Glomerular visceral epithelial cell (primary cell): ENCODE measurements around the gene TP53I11.

Experiments used
- DNase-seq: peaks from one replicate; pipeline ENCODE4 v3.0.0-alpha.2; 2016; ENCODE audit errors: extremely low spot score

TP53I11 gene

GRCh38 chr11:44912270-44912987, 38.3 kb downstream of the TP53I11 start:
- DNase-seq: no peak

- peak; percentile 78 for DNase-seq
Observed at GRCh38 chr11:44911029-44911814, 39.5 kb downstream of the TP53I11 start.

DNA sequence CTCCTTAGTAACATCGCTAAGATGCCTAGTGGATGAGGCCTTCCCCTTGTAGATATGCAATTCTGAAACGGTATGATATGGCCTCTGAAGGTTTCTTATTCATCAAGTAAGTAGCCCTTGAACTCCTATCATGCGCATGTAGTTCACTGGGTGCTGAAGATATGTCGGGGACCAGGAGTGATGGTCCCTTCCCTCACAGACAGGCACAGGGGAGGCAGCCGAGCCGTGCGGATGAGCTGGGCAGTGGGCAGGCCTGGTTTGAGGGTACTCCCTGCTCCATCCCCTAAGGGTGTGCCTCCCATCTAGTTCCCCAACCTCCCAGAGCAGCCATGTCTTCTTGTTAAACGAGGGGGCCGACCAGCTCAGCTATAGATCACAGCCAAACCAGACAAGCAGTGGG, 40.1 kb downstream of the TP53I11 start:
- DNase-seq: no peak

DNA sequence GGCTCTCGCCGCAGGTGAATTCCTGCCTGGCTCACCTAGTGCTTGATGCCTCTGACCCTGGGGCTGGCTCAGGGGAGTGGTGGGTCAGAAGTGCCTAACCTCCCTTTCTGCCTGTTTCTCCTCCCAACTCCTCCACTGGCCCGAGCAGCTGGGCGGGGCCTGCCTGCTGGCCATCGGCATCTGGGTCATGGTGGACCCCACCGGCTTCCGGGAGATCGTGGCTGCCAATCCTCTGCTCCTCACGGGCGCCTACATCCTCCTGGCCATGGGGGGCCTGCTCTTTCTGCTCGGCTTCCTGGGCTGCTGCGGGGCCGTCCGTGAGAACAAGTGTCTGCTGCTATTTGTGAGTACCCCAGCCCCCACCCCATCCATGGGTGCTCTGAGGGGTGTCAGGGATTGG, 41.1 kb downstream of the TP53I11 start:
- DNase-seq: no peak

- no peak for DNase-seq
Observed at GRCh38 chr11:44906649-44907048, 44.0 kb downstream of the TP53I11 start.

DNA sequence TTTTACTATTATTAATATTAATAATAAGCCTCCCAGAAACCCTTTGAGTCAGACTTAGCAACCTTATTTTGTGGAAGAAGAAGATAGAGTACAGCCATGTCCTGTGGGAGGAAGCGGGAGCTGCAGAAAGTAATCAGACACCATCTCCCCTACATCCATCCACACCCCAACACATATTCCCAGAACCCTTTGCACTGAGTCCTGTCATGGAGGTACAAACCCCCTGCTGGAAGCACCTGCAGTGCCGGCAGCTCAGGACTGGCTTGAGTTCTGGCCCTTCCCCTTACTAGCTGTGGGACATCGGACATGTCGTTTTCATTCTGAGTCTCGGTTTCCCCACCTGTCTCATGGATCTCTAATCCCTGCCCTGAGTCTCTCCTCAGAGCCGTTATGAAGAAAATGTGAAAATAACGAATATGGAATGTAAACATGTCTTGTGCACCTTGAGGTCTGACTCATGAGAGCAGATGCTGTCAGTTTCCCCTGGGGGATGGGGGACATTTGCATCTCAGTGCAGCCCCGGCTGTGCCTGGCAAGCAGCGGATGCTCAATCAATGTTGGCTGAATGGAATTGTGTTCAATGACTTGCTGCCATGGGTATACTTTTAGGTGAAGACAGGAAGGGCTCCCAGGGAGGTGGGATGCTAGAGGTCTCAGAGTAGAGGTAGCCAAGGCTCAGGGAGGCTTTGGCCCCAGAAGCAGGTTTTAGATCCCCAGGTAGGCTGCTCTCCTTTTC, 45.4 kb downstream of the TP53I11 start:
- no peak for DNase-seq

DNA sequence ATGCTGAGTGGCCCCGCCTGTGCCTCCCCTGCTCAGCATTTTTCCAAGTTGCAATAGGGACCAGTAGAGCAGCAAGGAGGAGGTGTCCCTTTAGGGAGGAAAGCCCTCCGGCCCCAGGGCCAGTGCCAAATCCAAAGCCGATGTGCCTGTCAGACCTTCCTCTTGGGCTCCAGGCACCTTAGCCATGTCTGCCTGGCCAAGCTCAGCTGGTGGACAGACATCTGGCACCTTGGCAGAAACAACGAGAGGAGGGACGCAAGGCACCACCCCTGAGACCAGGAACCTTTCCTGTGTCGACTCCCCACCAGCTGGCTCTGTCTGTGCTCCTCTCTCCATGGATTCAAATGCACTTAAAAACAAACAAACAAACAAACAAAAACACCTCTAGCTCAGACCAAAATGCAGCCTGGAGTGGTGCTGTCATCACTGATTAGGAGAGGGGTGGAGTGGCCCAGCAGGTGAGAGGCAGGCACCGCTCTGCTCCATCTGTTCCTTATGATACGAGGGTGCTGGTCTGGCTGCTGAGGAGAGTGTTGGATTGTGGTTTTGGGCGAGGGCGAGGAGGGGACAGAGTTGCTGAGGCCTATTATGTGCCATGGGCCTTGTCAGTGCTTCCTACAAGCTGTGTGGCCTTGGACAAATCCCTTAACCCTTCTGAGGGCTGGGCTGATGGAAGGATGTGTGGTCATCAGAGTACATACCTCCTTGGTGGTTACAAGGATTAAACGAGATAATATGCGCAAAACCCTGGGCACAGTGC, 46.2 kb downstream of the TP53I11 start:
- DNase-seq: no peak

DNA sequence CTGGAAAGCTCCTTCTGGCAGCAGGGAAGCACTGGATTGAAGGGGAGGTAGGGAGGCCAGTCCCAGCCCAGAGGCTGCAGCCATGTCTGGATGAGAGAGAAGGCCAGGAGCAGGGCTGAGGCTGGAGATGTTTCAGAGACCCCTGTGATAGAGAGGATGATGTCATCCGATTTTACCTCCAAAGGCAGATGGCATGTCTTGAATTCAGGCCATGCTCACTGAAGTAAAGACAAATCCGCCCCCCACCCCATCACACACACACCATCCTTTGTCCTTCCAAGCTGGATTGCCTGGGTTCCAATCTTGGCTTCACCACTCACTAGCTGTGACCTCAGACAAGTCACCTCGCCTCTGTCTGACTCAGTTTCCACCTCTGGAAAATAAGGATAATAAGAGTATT, 47.2 kb downstream of the TP53I11 start:
- DNase-seq: no peak

GRCh38 chr11:44903035-44903434, 47.6 kb downstream of the TP53I11 start:
- DNase-seq: no peak

DNA sequence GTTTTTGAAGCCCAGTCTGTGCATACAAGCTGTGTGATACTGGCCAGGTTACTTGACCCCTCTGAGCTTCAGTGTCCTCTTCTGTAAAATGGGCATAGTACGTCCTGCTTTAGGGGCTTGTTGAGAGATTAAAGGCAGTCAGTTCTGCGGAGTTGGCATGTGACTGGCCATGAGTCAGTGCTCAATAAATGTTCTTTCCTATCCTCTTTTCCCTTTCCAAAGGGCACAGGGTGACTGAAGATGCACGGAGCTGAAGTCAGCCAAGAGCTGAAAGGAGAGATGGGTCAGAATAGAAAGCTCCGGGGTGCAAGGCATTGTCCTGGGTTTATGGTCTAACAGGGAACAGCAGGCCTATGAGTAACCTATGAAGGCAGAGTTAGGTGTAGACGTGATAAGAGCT, 48.9 kb downstream of the TP53I11 start:
- no peak for DNase-seq

DNA sequence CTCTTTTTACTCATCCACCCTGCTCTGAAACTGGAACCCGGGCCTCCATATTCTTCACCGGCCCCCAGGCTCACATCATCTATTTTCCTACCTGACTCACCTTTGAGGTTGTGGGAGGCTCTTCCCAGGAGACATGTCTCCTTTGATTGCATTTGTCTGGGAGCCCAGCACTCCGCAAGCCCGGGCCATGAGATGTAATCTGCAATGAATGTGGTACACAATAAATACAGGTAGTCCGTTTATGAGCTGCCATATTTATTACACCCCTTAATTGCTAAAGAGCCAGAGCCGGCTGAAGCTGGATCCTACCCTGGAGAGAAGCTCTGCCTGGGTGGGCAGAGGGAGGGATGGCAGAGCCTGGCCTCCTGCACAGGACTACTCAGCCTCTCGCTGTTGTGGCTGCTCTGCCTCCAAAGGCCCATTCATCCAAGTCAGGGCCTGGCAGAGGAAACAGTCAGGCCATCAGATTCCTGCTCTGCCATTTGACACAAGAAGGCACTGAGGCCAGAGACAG, 49.5 kb downstream of the TP53I11 start:
- no peak for DNase-seq

DNA sequence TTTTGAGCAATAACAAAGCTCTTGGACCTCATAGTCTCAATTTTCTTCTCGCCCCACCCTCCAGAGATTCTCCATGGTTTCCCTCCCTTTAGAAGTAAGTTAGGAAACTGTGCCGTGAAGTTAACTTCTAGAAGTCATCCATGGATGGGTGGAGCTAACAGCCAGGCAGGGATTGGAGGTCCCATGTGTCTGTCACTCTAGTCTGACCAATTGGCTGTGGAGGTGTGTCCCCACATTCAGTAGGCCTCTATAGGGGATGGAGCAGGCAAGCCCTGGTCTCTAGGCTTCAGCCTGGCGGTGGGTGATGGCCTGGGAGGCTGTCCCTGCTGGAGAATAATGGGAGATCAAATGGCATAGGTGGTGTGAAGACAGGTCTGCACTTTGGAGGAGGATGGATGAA, 50.7 kb downstream of the TP53I11 start:
- DNase-seq: peak; percentile 35

- DNase-seq: peak; percentile 65
Observed at GRCh38 chr11:44893846-44894617, 56.7 kb downstream of the TP53I11 start.

DNA sequence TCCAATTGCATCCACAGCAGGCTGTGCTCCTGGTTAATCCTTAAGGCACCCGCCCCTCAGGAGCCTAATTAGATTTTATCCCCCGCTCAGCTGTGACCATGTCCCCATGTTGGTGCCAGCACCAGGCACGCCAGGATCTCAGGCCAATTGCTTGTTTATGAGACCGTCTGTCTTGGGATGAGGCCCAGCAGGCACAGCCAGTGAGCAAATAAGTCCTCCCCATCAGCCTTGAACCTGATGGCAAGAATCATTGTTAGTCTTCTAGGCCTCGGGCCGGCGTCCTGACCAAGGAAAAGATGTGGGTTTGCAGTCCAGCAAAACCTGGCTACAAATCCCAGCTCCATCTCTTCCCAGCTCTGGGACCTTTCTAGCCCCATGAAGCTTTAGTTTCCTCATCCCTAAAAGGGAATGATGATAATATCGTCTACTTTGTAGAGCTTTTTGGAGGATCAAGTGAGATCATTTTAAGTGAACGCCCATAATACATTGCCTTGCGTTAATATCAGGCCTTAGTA, 57.3 kb downstream of the TP53I11 start:
- no peak for DNase-seq

- no peak for DNase-seq
Observed at GRCh38 chr11:44892843-44893242, 57.8 kb downstream of the TP53I11 start.

DNA sequence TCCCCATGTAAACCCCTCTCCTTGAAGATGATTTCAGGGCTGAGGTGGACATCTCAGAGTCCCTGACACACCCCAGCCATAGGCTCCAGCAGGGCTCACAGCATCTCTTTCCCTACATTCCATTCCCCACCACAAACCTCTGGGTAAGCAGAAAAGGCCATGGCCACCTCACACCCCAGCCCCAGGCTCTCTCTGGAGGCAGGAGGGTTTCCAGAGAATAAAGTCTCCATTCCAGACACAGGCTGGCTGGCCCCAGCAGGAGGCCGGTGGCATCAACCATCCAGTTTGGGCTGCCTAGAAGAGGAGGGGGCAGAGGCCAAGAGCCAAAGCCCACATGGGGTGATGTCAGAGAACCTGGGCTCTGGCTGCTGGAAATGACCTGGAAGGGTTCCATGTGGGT, 61.4 kb downstream of the TP53I11 start:
- peak; percentile 60 for DNase-seq

DNA sequence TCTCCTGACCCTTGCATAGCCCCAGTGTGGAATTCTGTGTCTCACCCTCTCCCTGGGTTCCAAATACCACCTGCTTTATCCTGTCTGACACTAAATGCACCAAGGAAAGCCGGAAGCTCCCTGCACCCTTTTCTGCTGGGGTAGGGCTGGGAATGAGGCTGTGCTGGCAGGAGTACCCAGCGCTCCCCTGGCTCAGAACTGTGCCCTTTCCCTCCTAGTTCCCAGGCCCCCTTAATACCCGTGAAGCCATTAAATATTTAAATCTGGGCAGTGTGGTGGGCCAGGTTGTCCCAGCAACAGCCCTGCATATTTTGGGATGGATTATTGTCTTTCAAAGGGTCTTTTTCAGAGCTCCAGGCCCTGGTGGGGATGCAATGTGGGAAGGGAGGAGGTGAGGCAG, 63.0 kb downstream of the TP53I11 start:
- no peak for DNase-seq

- peak; percentile 49 for DNase-seq
Observed at GRCh38 chr11:44886790-44887140, 63.9 kb downstream of the TP53I11 start.

DNA sequence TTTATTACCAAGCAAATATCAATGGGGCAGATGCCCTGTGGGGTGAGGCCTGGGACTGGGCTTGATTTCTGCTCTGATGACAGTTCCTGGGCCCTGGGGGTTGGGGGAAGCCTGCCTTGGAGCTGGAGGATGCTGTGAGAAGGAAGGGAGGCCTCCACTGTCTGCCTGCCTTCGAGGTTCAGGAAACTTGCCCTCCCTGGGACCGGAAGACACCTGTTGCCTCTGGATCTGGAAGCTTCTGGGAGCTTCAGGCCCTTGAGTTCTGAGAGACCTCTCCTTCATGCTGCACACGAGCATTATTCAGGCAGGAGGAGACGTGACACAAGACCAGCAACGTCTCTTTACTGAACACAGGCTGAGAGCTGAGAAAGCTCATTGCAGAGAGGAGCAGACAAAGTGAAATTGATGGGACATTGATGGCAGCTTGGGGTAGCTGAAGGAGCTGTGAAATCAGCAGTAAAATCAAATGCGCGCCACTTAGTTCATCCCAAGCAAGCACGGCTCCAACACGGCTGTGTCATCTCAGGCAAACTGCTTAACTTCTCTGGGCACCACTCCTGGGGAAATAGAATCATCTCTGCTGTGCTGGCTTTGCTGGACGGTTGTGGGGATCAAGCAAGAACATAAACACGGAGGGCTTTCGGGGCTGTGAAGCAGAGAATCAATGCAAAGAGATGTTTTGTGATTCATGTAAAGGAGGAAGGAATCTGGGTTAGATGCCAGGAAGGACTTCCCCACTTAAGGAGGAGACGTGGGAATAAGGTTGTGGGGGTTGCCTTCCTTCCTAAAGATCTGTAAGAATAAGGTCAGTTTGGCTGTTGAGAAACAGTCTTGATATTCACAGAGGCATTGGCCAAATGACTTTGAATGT, 64.5 kb downstream of the TP53I11 start:
- DNase-seq: no peak
